ENCODE measurements around the gene FSTL3.

DNA sequence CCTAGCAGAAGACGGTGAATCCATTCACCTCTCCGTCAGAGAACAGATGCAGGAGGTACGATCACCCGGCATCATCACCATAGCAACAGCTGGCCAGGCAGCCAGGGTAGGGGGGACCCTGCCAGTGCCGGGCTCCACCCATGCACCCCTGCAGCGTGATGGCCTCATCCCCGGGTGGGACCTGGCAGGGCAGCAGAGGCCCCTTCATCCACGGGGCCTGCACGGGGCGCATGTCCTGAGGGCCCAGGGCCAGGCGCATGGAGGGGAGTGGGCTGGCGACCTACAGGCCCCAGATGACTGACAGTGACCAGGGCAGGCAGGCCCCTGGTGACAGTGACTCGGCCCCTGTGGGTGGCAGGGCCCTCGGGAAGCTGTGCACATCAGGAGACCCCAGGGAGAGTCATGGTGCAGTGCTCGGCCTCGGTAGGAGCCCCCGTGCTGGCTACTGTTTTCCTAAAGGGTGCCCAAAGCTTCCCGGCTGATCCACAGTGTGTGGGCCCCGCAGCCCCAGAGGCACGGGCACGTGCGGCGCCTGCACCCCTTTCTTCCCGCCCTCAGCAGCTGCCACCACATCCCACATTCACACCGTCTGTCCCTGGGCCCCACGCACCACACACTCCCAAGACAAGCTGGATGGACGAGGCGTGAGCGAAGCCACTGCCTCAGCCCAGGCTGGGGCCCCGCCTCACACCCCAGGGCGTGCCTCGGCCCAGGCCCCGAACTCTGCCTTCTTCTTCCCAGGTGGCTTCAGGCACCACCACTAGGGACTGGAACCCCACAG is 17.9 kb upstream of the FSTL3 start:
- TF ChIP-seq, protein P1, sequence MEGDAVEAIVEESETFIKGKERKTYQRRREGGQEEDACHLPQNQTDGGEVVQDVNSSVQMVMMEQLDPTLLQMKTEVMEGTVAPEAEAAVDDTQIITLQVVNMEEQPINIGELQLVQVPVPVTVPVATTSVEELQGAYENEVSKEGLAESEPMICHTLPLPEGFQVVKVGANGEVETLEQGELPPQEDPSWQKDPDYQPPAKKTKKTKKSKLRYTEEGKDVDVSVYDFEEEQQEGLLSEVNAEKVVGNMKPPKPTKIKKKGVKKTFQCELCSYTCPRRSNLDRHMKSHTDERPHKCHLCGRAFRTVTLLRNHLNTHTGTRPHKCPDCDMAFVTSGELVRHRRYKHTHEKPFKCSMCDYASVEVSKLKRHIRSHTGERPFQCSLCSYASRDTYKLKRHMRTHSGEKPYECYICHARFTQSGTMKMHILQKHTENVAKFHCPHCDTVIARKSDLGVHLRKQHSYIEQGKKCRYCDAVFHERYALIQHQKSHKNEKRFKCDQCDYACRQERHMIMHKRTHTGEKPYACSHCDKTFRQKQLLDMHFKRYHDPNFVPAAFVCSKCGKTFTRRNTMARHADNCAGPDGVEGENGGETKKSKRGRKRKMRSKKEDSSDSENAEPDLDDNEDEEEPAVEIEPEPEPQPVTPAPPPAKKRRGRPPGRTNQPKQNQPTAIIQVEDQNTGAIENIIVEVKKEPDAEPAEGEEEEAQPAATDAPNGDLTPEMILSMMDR (conservative IDR thresholded peaks at IDR 0.05), result no peak
- TF ChIP-seq ZFX (IDR thresholded peaks at IDR 0.05), result no peak
